BLaER1 treated with 17β-estradiol and CSF1 and Interleukin-3, amounts not matched to agents 10 nM and 100 nM (cell line): ENCODE data around the gene PDIA5.

ENCODE experiments used
- H3K27ac ChIP-seq, 11 experiments: shearing (Covaris generic); formaldehyde crosslinking; 2 replicates each; pipeline ENCODE4 v1.8.1; 2022
- H3K27me3 ChIP-seq, 11 experiments: shearing (Covaris generic); formaldehyde crosslinking; 2 replicates each; pipeline ENCODE4 v1.8.1; 2022
- H3K36me3 ChIP-seq, 11 experiments: shearing (Covaris generic); formaldehyde crosslinking; 2 replicates each; pipeline ENCODE4 v1.8.1; 2022
- H3K4me1 ChIP-seq, 10 experiments: shearing (Covaris generic); formaldehyde crosslinking; 2 replicates each; pipeline ENCODE4 v1.8.1; 2022
- H3K4me2 ChIP-seq, 11 experiments: shearing (Covaris generic); formaldehyde crosslinking; 2 replicates each; pipeline ENCODE4 v1.8.1; 2022
- H3K4me3 ChIP-seq, 10 experiments: shearing (Covaris generic); formaldehyde crosslinking; 2 replicates each; pipeline ENCODE4 v1.8.1; 2022
- H3K9ac ChIP-seq, 11 experiments: shearing (Covaris generic); formaldehyde crosslinking; 2 replicates each; pipeline ENCODE4 v1.8.1; 2022
- H3K9me3 ChIP-seq, 11 experiments: shearing (Covaris generic); formaldehyde crosslinking; replicated peaks in 1 of 11; 2 replicates each; pipeline ENCODE4 v1.8.1; 2022
- H4K20me1 ChIP-seq, 11 experiments: shearing (Covaris generic); formaldehyde crosslinking; 2 replicates each; pipeline ENCODE4 v1.8.1; 2022
- Cebpa-rat ChIP-seq, 11 experiments: shearing (Covaris generic); IDR thresholded peaks; 2 replicates each; pipeline ENCODE4 v1.8.1; 2022

The PDIA5 gene

GRCh38 chr3:123081718-123082369 is 15.0 kb downstream of the PDIA5 start:
- H3K4me3 ChIP-seq = no peak overlapping the region
- H4K20me1 ChIP-seq = peaks cover 0 to 86% (median 60%) of the 10 kb centered on the region in 11 experiments; a peak in 18 of 22 replicates
- H3K4me1 ChIP-seq = peaks cover 39 to 57% (median 50%) of the 10 kb centered on the region in 10 experiments
- peak overlapping the region; percentile 49 to 92 (median 75) for H3K4me2 ChIP-seq
- peak overlapping the region in 1 of 11 experiments; percentile 3; a peak in 3 of 22 replicates for H3K9ac ChIP-seq
- no peaks in the 10 kb centered on the region for H3K9me3 ChIP-seq
- no peak overlapping the region for H3K27ac ChIP-seq
- no peaks in the 10 kb centered on the region for H3K36me3 ChIP-seq
- no peak for TF ChIP-seq Cebpa-rat (IDR thresholded peaks at IDR 0.05)
- H3K27me3 ChIP-seq = no peaks in the 10 kb centered on the region

GRCh38 chr3:123082370-123083065 is 15.7 kb downstream of the PDIA5 start:
- peaks cover 39 to 57% (median 50%) of the 10 kb centered on the region in 10 experiments for H3K4me1 ChIP-seq
- H3K9me3 ChIP-seq = no peaks in the 10 kb centered on the region
- no peaks in the 10 kb centered on the region for H3K27me3 ChIP-seq
- peaks cover 0 to 84% (median 53%) of the 10 kb centered on the region in 11 experiments; a peak in 18 of 22 replicates for H4K20me1 ChIP-seq
- no peaks in the 10 kb centered on the region for H3K36me3 ChIP-seq
- H3K4me3 ChIP-seq = no peak overlapping the region
- peak overlapping the region; percentile 49 to 92 (median 75) for H3K4me2 ChIP-seq
- no peak overlapping the region for H3K27ac ChIP-seq
- peak overlapping the region in 1 of 11 experiments; percentile 3; a peak in 3 of 22 replicates for H3K9ac ChIP-seq
- TF ChIP-seq Cebpa-rat (IDR thresholded peaks at IDR 0.05) = no peak

GRCh38 chr3:123083383-123084124 is 16.7 kb downstream of the PDIA5 start:
- Histone ChIP-seq H3K9ac (no peak overlapping the region), H3K27me3 (no peaks in the 10 kb centered on the region), H3K4me2 (peak overlapping the region in 10 of 11 experiments; percentile 52 to 92 (median 73); a peak in 18 of 22 replicates), H3K4me1 (peaks cover 39 to 57% (median 50%) of the 10 kb centered on the region in 10 experiments), H4K20me1 (peaks cover 0 to 84% (median 53%) of the 10 kb centered on the region in 11 experiments; a peak in 18 of 22 replicates), H3K36me3 (no peaks in the 10 kb centered on the region), H3K9me3 (no peaks in the 10 kb centered on the region), H3K4me3 (no peak overlapping the region), H3K27ac (no peak overlapping the region)
- TF ChIP-seq Cebpa-rat (IDR thresholded peaks at IDR 0.05) = no peak

DNA sequence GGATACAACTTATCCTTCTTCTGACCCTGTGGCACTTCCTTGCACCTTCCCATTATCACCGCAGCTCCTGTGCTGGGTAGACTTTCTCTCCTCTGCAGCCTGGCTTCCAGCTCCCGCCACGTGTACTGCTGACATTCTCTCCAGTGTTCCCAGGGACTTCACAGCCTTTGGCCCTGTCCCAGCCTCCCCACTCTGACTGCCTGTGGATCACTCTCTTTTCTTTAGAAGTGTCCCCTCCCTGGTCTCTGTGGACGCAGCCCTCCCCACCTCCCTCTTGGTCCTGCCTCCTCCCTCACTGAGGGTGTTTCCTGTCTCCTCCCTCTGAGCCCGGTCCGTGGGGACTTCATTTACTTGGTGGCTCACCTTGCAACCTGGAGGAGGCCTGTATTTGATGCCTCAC is 17.4 kb downstream of the PDIA5 start:
- no peak for TF ChIP-seq Cebpa-rat (IDR thresholded peaks at IDR 0.05)
- H3K4me2 ChIP-seq = peak overlapping the region in 10 of 11 experiments; percentile 52 to 92 (median 73); a peak in 19 of 22 replicates
- peaks cover 0 to 90% (median 55%) of the 10 kb centered on the region in 11 experiments; a peak in 18 of 22 replicates for H4K20me1 ChIP-seq
- H3K9me3 ChIP-seq = no peaks in the 10 kb centered on the region
- H3K27me3 ChIP-seq = no peaks in the 10 kb centered on the region
- H3K4me3 ChIP-seq = no peak overlapping the region
- peaks cover 39 to 57% (median 50%) of the 10 kb centered on the region in 10 experiments for H3K4me1 ChIP-seq
- no peaks in the 10 kb centered on the region for H3K36me3 ChIP-seq
- no peak overlapping the region for H3K27ac ChIP-seq
- no peak overlapping the region for H3K9ac ChIP-seq

- no peak overlapping the region for H3K9ac ChIP-seq
- H3K36me3 ChIP-seq = no peaks in the 10 kb centered on the region
Observed at GRCh38 chr3:123084738-123085237, 18.0 kb downstream of the PDIA5 start.

DNA sequence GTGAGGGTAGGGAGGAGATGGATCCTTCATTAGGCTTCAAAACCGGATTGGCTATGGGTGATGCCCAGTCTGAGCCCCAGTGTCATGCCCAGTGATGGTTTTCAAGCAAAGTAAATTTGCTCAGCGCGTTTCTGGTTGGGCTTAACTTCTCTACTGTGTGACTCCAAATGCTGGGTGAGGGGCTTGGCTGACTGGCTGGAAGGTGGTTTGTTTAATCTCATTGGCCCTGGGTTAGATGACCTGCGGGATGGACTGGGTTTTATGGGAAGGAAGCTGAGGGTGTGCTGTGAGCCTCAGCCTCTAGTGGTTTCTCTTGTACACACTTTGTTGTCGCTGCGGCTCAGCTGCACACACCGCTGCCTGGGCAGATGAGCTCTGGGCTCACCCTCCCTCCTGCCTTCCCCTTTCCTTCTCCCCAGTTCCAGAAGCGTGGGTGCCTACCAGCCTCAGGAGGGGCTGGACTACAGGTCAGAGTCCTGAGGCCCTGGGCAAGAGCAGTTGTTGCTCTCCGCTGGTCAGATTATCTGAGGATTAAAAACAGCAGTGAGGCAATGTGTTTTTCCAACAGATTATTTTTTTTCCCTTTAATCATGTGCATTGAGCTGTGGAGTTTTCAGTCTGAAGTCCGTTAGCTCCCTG is 18.6 kb downstream of the PDIA5 start:
- H3K4me2 ChIP-seq = peak overlapping the region; percentile 52 to 92 (median 74)
- H3K9ac ChIP-seq = no peak overlapping the region
- H3K36me3 ChIP-seq = no peaks in the 10 kb centered on the region
- peaks cover 0 to 96% (median 62%) of the 10 kb centered on the region in 11 experiments; a peak in 18 of 22 replicates for H4K20me1 ChIP-seq
- H3K9me3 ChIP-seq = no peaks in the 10 kb centered on the region
- H3K27ac ChIP-seq = no peak overlapping the region
- peaks cover 41 to 67% (median 59%) of the 10 kb centered on the region in 10 experiments for H3K4me1 ChIP-seq
- H3K4me3 ChIP-seq = no peak overlapping the region
- H3K27me3 ChIP-seq = no peaks in the 10 kb centered on the region
- no peak for TF ChIP-seq Cebpa-rat (IDR thresholded peaks at IDR 0.05)

More at GRCh38 chr3:123084738-123085237, 18.0 kb downstream of the PDIA5 start:
- peak overlapping the region; percentile 52 to 92 (median 74) for H3K4me2 ChIP-seq
- H3K27ac ChIP-seq = no peak overlapping the region
- no peak for TF ChIP-seq Cebpa-rat (IDR thresholded peaks at IDR 0.05)
- peaks cover 0 to 96% (median 60%) of the 10 kb centered on the region in 11 experiments; a peak in 18 of 22 replicates for H4K20me1 ChIP-seq
- no peaks in the 10 kb centered on the region for H3K9me3 ChIP-seq
- peaks cover 39 to 61% (median 53%) of the 10 kb centered on the region in 10 experiments for H3K4me1 ChIP-seq
- no peaks in the 10 kb centered on the region for H3K27me3 ChIP-seq
- H3K4me3 ChIP-seq = no peak overlapping the region

GRCh38 chr3:123085932-123086627 is 19.3 kb downstream of the PDIA5 start:
- Histone ChIP-seq H3K36me3 (no peaks in the 10 kb centered on the region), H3K4me3 (no peak overlapping the region), H3K4me2 (peak overlapping the region; percentile 52 to 92 (median 74)), H3K27ac (no peak overlapping the region), H4K20me1 (peaks cover 0 to 96% (median 59%) of the 10 kb centered on the region in 11 experiments; a peak in 18 of 22 replicates), H3K9ac (no peak overlapping the region), H3K9me3 (no peaks in the 10 kb centered on the region), H3K4me1 (peaks cover 46 to 71% (median 66%) of the 10 kb centered on the region in 10 experiments), H3K27me3 (no peaks in the 10 kb centered on the region)
- TF ChIP-seq Cebpa-rat (IDR thresholded peaks at IDR 0.05) = no peak

- peaks cover 32 to 58% (median 52%) of the 10 kb centered on the region in 10 experiments for H3K4me1 ChIP-seq
- no peak for TF ChIP-seq Cebpa-rat (IDR thresholded peaks at IDR 0.05)
- H3K9ac ChIP-seq = no peak overlapping the region
- peaks cover 0 to 18% (median 5%) of the 10 kb centered on the region in 11 experiments; a peak in 5 of 22 replicates for H3K36me3 ChIP-seq
- no peaks in the 10 kb centered on the region for H3K27me3 ChIP-seq
- H3K4me2 ChIP-seq = no peak overlapping the region
- H3K9me3 ChIP-seq = no peaks in the 10 kb centered on the region
- peaks cover 0 to 85% (median 45%) of the 10 kb centered on the region in 11 experiments; a peak in 18 of 22 replicates for H4K20me1 ChIP-seq
- H3K4me3 ChIP-seq = no peak overlapping the region
- H3K27ac ChIP-seq = no peak overlapping the region
Observed at GRCh38 chr3:123088387-123088786, 21.6 kb downstream of the PDIA5 start.
